GM19438 (cell line): ENCODE results near the gene DIAPH2.

Experiments used
- ATAC-seq: cut with Tn5 transposase; IDR thresholded peaks from one replicate; pipeline ENCODE4 v1.9.1; 2021; ENCODE audit warnings: low read depth; ENCODE audit not compliant: unreplicated experiment

Gene DIAPH2

GRCh38 chrX:97619499-97619898 is 934.9 kb downstream of the DIAPH2 start:
- ATAC-seq: no peak

GRCh38 chrX:97622111-97622510 is 937.5 kb downstream of the DIAPH2 start:
- no peak for ATAC-seq

- ATAC-seq: no peak
Measured at GRCh38 chrX:97628326-97628725, 943.7 kb downstream of the DIAPH2 start.

- ATAC-seq: no peak
Measured at GRCh38 chrX:97628807-97629596, 944.4 kb downstream of the DIAPH2 start.

GRCh38 chrX:97629597-97629985 is 944.9 kb downstream of the DIAPH2 start:
- ATAC-seq: no peak

GRCh38 chrX:97633798-97634197 is 949.2 kb downstream of the DIAPH2 start:
- ATAC-seq: no peak

GRCh38 chrX:97636473-97637140 is 952.0 kb downstream of the DIAPH2 start:
- no peak for ATAC-seq

- ATAC-seq: no peak
Measured at GRCh38 chrX:97637289-97637688, 952.6 kb downstream of the DIAPH2 start.

GRCh38 chrX:97638621-97639020 is 954.0 kb downstream of the DIAPH2 start:
- no peak for ATAC-seq

GRCh38 chrX:97639526-97639925 is 954.9 kb downstream of the DIAPH2 start:
- no peak for ATAC-seq
